ENCODE results near the gene ZNRF2.

ZNRF2 gene

DNA sequence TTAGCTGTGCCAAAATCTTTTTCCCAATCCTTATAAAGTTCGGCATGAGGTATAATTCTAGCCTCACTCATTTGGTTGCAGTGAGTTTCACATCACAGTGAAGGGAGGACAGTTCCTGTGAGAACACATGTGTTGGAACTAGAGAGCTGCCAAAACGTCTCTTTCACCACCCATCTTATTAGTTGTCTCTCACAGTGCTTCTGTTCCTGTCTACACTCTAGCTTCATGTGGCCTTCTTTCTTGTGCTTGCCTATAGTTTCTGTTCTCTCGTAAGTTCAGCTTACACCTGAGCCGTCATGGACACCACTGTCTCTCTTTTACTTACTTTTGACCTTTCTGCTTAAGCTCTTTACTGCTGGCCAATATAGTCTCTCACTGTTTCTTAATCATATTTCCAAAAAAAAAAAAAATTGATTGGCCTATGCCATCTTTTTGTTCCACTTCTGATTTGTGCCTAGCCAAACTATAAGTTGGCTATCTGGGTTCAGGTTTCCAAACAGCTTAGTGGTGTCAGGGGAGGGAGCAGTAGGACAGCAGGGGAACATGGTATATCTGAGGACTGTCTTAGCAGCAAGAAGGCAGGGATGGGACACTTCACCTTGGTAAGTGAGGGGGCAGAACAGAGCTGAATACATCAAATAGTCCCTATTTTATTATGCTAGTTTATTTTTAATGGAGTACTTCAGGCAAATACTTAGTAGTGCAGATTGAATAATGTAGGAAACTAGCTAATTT lies 38.0 kb downstream of the ZNRF2 start:
- DNase-seq (ENCODE audit: low spot score) = no peak

DNA sequence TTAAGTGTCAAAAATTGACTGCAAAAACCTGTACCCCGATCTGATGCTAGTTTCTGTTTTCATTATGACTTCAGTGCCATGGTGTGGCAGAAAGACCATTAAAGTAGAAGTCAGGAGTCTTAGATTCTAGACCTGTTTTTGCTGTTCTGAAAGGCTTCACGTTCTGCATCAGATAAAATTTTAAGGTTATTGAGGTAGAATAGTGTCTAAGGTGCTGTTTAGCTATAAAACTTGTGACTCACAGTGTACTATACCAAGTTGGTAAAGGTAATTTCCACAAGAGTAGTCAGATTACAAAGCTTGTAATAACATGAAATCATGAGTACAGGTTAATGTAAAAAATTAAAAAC lies 38.6 kb downstream of the ZNRF2 start:
- DNase-seq (ENCODE audit: low spot score) = no peak

DNA sequence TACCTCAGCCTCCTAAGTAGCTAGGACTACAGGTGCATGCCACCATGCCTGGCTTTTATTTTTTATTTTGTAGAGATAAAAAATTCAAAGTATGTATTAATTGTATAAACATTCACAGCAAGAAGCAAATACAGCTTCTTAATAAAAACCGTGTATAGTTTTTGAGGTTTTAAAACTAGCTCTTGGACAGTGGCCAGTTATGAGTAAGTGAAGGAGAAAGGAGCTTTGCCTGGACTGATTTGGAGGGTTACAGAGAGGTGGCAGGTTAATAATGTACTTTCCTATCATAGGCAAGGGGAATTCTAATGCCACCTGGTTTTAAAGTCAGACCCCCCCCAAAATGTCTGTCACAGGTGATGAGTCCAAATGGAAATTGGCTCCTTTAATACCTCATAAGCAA lies 43.4 kb downstream of the ZNRF2 start:
- DNase-seq (ENCODE audit: low spot score) = no peak

DNA sequence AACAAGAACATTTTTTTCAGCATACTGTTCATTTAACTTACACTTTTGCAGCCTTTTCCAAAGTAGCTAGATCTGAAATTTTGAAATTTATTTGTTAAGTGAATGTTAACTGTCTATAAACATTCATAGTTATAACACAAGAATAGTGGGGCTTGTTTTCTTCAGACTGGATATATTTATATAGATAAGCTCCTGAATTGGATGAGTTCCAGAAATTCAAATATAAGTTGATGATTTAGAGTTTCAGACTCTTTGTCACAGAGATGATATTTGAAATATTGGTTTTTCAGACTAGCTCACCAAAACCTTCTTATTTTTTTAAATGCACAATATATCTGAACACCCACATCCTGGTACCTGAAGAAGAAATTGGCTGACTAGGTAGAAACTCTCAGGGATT lies 44.0 kb downstream of the ZNRF2 start:
- no peak for DNase-seq (ENCODE audit: low spot score)

DNA sequence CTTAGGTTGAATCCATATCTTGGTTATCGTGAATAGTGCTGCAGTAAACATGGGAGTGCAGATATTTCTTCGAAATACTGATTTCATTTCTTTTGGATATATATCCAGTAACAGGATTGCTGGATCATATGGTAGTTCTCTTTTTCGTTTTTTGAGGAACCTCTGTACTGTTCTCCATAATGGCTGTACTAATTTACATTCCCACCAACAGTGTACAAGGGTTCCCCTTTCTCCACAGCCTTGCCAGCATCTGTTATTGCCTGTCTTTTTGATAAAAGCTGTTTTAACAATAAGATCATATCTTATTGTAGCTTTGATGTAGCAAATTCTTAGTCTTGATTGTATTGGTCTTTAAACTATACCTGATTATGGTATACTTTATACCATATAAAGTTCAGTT lies 45.3 kb downstream of the ZNRF2 start:
- DNase-seq (ENCODE audit: low spot score) = no peak

DNA sequence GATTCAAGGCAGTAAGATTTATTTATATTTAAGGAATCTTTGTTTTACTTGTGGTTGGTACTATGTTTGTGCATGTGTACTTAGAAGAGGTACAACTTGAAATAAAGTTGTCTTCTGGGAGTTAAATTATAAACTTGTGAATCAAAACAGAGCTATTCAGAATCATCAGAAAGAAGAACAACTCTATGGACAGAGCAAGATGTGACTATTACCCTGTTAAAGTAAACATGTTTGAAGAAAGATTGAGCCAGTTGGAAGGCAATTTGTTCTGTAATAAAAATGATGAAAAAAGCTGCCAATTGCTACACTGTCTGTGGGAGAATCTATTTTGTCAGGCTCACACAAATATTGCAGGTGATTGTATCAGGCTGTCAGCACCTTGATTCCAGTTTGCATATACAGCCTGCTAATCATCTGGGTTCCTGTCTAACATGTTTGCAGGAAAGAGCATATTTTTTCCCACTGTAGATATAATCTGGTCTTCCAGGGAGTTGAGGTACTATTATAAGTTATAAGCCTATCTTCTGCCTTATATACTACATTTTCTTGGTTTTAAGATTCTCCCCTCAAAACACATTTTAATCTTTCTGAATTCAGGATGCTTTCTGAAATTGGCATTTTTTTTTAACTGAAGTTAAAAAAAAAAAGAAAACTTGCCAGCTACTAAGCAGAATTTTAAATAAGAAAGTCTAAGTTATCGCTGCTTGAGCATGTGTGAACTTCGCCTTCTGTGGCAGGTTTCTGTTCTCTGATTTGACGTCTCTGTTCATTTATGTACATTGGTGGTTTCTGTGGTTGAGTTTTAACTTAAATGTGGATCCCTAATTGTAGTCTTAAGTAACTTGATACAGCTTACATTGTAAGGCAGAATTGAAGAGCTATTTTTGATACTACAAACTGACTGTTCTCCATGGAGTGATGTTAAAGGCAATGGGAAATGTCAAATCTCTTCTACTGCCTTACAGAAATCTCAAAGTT lies 46.0 kb downstream of the ZNRF2 start:
- DNase-seq (ENCODE audit: low spot score) = no peak

DNA sequence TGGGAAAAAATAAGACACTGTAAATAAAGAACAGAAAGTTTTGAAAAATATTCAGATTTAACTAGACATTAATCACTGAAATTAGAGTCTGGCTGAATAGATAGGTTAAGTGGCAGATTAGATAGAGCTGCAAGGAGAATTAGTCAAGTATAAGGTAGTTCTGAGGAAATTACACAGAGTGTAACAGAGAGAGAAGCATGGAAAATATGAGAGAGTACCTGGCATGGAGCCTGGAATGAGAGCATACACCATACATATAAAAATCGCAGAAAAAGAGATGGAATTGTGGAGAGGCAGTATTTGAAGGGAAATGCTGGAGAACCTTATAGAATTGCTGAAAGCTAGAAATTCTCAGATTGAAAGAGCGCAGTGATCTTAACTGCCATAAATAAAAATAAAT lies 46.9 kb downstream of the ZNRF2 start:
- no peak for DNase-seq (ENCODE audit: low spot score)

DNA sequence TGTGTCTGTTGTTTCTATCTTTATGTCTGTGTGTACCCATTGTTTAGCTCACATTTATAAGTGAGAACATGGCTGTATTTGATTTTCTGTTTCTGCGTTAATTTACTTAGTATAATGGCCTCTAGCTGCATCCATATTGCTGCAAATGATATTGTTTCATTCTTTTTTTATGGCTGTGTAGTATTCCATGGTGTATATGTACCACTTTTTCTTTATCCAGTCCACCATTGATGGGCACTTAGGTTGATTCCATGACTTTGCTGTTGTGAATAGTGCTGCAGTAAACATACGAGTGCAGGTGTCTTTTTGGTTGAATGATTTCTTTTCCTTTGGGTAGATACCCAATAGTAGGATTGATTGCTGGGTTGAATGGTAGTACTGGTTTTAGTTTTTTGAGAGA lies 48.2 kb downstream of the ZNRF2 start:
- no peak for DNase-seq (ENCODE audit: low spot score)

DNA sequence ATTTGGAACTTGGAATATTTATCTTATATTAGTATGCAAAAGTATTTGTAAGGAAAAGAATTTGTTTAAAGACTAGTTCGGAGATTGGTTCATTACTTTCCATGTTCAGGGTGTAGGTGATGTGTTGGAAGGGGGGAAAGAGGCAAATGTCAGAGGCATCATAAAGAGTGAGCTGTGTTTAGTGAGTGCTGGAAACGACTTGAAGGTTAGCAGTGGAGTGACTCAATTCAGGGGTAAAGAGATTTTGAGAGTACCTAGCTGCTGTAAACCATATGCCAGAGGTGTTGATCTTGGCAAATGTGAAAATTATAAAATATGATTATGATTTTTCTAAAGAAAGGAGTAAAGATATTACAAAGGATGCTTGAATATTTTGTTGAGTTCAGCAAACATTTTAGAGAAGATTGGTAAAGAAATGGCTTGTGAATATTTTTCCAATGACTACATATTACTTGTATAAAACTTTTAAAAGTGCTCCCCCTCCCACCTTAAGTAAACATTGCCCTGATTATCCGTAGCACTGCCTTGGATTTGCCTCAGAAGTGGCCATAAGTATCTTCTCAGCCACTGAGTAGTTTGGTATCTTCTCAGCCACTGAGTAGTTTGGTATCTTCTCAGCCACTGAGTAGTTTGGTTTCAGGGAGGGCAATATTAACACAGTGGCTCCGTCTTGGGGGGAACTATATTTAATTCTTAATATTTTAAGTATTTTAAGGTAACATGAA lies 51.5 kb downstream of the ZNRF2 start:
- no peak for DNase-seq (ENCODE audit: low spot score)

DNA sequence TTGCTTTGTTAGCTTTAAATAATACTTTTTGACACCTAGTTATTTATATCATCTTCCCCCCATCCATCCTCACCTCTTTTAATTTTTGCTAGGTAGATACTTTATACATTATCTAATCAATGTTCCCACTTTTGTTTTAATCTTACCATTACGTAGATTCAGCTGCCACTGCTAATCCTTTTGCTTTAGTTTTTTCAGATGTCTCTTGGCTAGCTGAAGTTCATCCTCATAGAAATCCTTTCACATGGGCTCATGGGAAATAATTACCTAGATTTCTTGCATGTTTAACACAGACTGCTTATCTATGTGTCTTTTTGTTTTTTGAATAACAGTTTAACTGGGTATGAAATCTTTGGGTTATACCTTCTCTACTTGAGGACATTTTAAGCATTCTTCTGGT lies 60.1 kb downstream of the ZNRF2 start:
- DNase-seq (ENCODE audit: low spot score) = no peak

DNA sequence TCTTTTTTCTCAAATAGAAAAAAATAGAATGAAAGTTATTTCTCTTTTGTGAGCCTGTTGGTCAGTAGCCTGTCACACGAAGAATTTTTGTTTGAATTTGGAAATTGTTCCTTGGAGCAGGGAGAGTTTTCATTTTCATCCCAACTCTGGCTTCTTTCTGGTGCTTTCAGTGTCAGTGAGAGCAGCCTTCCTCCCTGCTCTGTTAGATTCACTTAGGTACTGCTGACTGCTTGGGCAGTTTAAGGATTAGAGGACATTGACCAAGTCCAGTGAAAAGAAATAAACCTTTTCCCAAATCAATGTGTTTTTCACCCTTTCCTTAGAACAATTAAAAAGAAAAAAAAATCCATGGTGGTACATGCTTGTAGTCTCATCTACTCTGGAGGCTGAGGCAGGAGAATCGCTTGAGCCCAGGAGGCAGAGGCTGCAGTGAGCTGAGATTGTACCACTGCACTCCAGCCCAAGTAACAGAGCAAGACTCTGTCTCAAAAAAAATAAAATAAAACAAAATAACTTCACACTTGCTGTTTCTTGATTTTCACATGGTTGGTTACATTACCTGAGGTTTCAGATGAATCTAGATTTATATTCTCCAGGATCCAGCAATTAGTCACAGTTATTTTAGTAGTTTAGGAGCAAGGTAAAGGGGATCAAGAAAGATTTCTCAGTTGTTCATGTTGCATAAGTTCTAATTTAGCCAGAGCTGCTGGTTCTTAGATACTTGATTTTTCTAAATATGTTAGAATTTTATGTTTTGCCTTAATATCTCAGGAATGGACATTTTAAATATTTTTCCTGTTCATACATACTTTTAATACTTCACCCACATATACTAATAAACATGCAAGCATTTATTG lies 63.1 kb downstream of the ZNRF2 start:
- no peak for DNase-seq (ENCODE audit: low spot score)

DNA sequence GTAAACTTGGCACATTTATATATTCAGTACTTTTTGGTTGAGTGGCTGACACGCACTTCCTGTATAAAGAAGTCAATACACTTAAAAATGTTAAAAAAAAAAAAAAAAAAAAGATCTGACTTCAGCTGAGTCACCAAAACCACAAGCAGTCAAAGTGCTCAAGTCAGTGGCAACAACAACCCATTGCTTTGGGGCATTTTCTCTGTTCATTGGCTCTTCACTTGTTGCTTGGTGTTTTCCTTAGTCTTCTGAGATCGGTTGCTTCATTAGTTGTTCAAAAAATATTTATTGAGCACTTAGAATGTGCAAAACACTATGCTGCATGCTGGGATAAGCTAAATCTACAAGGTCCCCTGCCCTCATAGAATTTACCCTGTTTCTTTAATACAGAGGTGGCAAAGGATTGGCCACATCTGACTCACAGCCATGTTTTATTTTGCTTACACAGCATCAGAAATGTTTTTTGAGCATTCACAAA lies 63.7 kb downstream of the ZNRF2 start:
- DNase-seq (ENCODE audit: low spot score) = no peak

DNA sequence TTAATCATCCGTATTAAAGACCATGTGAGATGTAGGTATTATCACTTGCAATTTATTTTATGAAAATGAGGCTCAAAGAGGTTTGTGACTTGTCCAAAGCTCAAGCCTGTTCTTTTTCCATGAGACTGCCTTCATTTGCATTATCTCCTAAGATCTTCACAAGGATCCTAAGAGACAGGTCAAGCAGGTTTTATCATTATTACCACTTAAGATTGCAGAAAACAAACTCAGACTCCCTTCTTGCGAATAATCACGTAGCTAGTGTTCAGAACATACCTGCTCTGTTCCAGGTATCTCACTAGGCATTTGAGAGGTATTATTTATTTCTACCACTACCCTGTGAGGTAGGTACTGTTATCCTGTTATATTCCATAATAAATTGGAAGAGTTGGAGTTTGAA lies 64.8 kb downstream of the ZNRF2 start:
- no peak for DNase-seq (ENCODE audit: low spot score)

DNA sequence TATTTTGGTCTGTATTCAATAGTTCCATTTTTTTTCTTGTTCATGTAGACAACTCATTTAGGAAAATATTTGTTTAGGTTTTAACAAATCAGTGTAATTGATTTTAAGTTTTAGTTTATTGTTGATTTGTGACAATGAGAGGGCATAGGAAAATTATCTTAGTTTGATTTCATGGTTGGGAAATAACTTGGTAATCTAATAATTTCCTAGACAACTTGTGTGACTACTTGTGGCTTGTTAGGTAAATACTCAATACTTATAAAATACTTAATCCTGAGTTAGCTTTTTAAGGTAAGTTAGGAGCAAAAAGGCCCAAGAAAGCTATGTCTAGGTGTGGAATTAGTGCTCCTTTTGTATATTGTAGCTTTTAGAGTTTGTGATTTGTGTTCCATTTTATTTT lies 65.4 kb downstream of the ZNRF2 start:
- no peak for DNase-seq (ENCODE audit: low spot score)

DNA sequence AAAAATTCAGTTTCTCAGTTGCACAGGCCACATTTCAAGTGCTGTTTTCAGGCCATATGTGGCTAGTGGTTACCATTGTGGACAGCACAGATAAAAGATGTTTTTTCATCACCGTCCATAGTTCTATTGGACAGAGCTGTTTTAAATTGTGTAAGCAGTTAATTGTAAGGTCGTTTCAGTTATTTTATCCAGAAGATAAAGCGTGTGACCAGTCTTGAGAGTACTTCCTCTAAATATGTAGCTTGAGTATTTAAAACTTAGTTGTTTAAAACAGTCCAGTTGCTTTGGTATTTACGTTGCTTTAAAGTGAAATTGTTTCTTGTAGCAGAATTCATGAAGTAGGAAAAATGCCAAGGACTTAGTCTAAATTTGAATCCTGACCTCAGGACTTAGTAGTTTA lies 66.9 kb downstream of the ZNRF2 start:
- DNase-seq (ENCODE audit: low spot score) = no peak

DNA sequence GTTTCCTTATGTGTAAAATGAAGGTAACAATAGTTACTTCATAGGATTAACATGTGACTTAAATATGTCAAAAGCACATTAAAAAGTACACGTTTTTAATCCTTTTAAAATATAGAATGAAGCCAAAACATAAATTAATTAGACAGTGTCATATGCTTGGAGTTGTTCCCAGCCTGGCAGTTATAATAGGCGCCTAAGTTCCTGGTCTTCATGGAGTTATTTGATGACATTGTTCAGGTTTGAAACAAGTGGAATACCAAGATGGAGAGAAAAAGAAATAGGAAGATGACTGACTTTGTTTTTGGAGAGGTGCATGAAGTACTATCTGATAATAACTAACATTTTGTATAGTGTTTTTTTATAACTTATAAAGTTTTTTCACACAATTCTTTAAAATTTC lies 67.3 kb downstream of the ZNRF2 start:
- no peak for DNase-seq (ENCODE audit: low spot score)

DNA sequence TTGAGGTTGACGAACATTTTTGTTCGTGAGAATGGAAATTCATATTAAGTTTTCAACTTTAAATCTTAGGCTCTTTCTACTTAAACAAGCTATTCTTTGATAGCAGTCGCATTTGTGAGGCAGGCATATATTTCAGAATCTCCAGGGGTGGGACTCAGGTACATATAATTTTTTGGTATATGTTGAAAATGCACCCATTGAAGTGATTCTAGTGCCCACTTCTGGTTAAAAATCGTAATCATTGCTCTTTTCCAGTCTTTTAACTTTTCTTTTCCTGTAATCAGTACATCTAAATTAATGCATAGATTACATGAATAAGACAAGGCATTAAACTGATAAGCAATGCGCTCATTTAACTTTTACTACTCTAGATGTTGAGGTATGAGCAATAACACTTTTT lies 67.8 kb downstream of the ZNRF2 start:
- DNase-seq (ENCODE audit: low spot score) = no peak

DNA sequence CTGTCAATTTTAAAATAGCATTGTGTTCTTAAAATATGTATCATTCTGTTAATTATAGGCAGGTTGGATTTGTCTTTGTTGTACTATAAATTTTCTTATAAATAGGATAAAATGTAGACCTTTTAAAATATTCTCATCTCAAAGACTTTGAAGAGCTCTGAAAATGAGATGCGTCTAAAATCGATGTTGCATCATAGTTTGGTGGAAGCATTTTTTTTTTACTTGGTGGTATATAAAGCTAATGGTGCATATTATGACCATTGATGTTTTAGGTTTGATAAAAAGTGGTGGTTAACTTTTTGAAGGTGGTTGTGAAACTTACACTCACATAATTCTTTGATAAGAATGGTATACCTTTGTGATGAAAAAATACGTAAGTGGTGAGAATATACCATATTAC lies 69.1 kb downstream of the ZNRF2 start:
- DNase-seq (ENCODE audit: low spot score) = no peak

DNA sequence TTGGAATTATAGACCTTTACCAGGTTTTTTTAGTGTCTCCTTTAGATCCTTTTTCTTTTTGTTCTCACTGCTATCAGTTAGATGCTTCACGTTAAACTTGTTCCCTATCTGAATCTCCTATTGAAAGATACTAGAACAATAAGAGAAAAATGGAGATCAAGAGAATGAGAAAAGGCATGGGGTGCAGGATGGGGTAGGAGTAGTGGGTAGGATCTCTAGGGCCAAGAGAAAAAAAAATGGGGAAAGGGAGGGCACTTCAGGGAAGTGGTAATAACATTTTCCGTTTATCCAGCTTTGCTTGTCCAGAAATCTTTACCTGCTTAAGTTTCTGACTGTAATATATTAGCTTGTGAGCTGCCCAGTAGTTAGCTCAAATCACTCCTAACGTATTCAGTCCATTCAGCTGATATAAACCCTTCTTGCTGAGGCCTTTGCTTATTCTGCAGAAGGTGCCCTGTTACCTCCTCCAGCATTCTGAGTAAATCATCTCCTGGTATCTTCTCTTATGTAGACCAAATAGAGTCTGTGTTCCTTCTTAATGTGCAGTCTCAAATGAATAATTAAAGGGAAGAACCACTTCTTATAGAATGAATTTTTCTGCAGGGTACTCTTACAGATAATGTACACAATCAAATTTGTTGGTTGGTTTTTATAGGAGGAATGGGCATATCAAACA lies 69.7 kb downstream of the ZNRF2 start:
- DNase-seq (ENCODE audit: low spot score) = no peak

DNA sequence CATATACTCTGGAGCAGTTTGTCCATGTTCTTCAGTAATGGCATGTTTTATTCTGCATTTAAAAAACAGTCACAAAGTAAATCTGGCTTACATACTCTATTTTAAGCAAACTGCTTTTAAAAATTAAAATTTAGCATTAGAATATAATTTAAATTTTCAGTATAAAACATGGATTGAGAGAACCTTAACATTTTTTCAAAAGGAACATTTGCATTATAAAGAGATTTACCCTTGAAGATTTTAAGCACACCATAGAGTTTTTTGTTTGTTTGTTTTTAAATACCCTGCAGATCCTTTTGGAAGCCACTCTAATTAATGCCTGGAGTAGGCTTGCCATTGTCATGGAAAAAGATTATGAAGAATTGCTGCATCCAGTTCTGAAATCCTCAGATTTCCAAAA lies 70.4 kb downstream of the ZNRF2 start:
- DNase-seq (ENCODE audit: low spot score) = no peak

DNA sequence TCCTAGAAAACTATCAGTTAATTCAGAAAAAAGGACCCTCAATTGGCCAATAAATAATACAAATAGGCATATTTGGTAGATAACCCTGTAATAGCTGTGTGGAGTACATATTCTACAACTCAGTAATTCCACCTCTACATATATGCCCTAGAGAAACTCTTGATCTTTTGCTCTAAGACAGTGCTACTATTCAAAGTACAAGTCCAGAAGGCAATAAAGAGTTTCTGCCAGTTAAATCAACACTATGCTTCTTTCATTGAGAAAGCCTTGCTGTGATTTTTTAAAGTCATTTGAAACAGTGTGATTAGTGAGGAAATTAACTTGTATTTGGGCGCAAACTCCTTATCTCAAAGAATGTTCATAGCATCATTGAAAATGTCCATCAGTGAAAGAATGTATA lies 75.6 kb downstream of the ZNRF2 start:
- DNase-seq (ENCODE audit: low spot score) = no peak
